B cell (primary cell): ENCODE measurements around the gene SLC22A2. TPM values are rescaled to one million over a fixed set of nuclear protein-coding genes. Genes with fewer than 3 reads are reported as not detected.

Experiments used
- ATAC-seq: fragments of 200-7000 bp; cut with Tn5 transposase; one replicate; pipeline ENCODE4 v1.10.0; 2021; ENCODE audit warnings: low read depth, mild to moderate bottlenecking, moderate number of reproducible peaks, moderate library complexity
- CTCF ChIA-PET: fragments of 350-600 bp; sonication (Branson Sonifier 250); formaldehyde crosslinking; loops from one replicate; lab custom pipeline; 2021; ENCODE audit warnings: antibody characterized with exemption, inconsistent platforms; lab: Charles Lee
- POLR2A ChIA-PET: fragments of 350-600 bp; sonication (Branson Sonifier 250); formaldehyde crosslinking; loops from one replicate; lab custom pipeline; 2021; ENCODE audit warnings: antibody characterized with exemption; lab: Charles Lee
- DNase-seq: peaks from one replicate; pipeline ENCODE4 v3.0.0; 2013
- H2AFZ ChIP-seq: 2 replicates; pipeline ENCODE4 v1.6.1; 2012; ENCODE audit warnings: mild to moderate bottlenecking, low read depth, low read length; ENCODE audit not compliant: insufficient read depth, poor library complexity, severe bottlenecking
- H3K27ac ChIP-seq, 2 donors: 1 replicate in 1 of 2; 2 replicates in 1 of 2; pipeline ENCODE4 v1.5.1; 2012 to 2013; ENCODE audit warnings: low read length in 2 of 2, mild to moderate bottlenecking in 2 of 2, moderate library complexity in 1 of 2
- H3K27me3 ChIP-seq, 4 experiments: fragments of 200-600 bp in 1 of 4; sonication (generic) in 1 of 4; replicated peaks in 1 of 4; 1 replicate in 2 of 4; 2 replicates in 2 of 4; pipeline versions ENCODE4 v1.6.1 to v1.7.0; 2013 to 2016; ENCODE audit warnings: low read length in 3 of 4, mild to moderate bottlenecking in 2 of 4, mixed read lengths in 1 of 4, moderate library complexity in 1 of 4; ENCODE audit not compliant: insufficient read depth in 4 of 4, control insufficient read depth in 3 of 4; ENCODE audit errors: control extremely low read depth in 1 of 4
- H3K36me3 ChIP-seq, 2 experiments: replicated peaks in 1 of 2; 1 replicate in 1 of 2; 2 replicates in 1 of 2; pipeline versions ENCODE4 v1.6.1 to v1.7.1; 2013; ENCODE audit warnings: low read length in 1 of 2; ENCODE audit not compliant: insufficient read depth in 2 of 2, control insufficient read depth in 1 of 2; ENCODE audit errors: control extremely low read depth in 1 of 2, extremely low read depth in 1 of 2
- H3K4me1 ChIP-seq, 2 donors: fragments of 200-600 bp in 1 of 2; sonication (generic) in 1 of 2; 1 replicate in 1 of 2; 2 replicates in 1 of 2; pipeline versions ENCODE4 v1.5.1 to v1.6.1; 2013 to 2017; ENCODE audit warnings: low read length in 2 of 2; ENCODE audit not compliant: control insufficient read depth in 2 of 2, insufficient read depth in 2 of 2
- H3K4me2 ChIP-seq: replicated peaks from 2 replicates; pipeline ENCODE3; 2012; ENCODE audit warnings: mild to moderate bottlenecking, low read depth, low read length; ENCODE audit not compliant: poor library complexity, severe bottlenecking
- H3K4me3 ChIP-seq, 5 experiments: fragments of 200-600 bp in 1 of 5; sonication (generic) in 1 of 5; 1 replicate in 3 of 5; 2 replicates in 2 of 5; pipeline versions ENCODE4 v1.5.1 to v1.7.0; 2011 to 2016; ENCODE audit warnings: low read length in 4 of 5, mild to moderate bottlenecking in 4 of 5, low read depth in 2 of 5, control low read depth in 1 of 5, moderate library complexity in 1 of 5; ENCODE audit not compliant: insufficient read depth in 1 of 5; ENCODE audit errors: control extremely low read depth in 1 of 5, extremely low read depth in 1 of 5
- H3K79me2 ChIP-seq: fragments of 200-600 bp; sonication (generic); one replicate; pipeline ENCODE4 v1.6.0; 2016; ENCODE audit warnings: low read length; ENCODE audit not compliant: control insufficient read depth, insufficient read depth
- H3K9ac ChIP-seq: fragments of 200-600 bp; sonication (generic); 2 replicates; pipeline ENCODE4 v1.6.1; 2017; ENCODE audit warnings: mild to moderate bottlenecking, low read length, moderate library complexity
- H3K9me3 ChIP-seq, 3 donors: one replicate each; pipeline versions ENCODE4 v1.6.1 to v1.7.1; 2013; ENCODE audit warnings: low read length in 2 of 3; ENCODE audit not compliant: control insufficient read depth in 2 of 3, insufficient read depth in 1 of 3; ENCODE audit errors: control extremely low read depth in 1 of 3
- H4K20me1 ChIP-seq: 2 replicates; pipeline ENCODE4 v1.6.0; 2012; ENCODE audit warnings: mild to moderate bottlenecking, low read length; ENCODE audit not compliant: insufficient read depth, control insufficient read depth, poor library complexity, severe bottlenecking
- H3K27ac Mint-ChIP-seq: one replicate; pipeline ENCODE4 v1.8.0; 2021; ENCODE audit warnings: mixed read lengths
- H3K27me3 Mint-ChIP-seq: one replicate; pipeline ENCODE4 v1.8.0; 2021; ENCODE audit warnings: mixed read lengths
- H3K4me1 Mint-ChIP-seq: one replicate; pipeline ENCODE4 v1.8.0; 2021; ENCODE audit warnings: mixed read lengths
- H3K4me3 Mint-ChIP-seq: one replicate; pipeline ENCODE4 v1.8.0; 2021; ENCODE audit warnings: mixed read lengths
- H3K9me3 Mint-ChIP-seq: one replicate; pipeline ENCODE4 v1.8.0; 2022; ENCODE audit warnings: mixed read lengths; ENCODE audit not compliant: insufficient read depth
- EZH2 ChIP-seq: IDR thresholded peaks from 2 replicates; pipeline ENCODE4 v1.6.1; 2012; ENCODE audit warnings: borderline replicate concordance, low read depth, mild to moderate bottlenecking, moderate library complexity, low read length; ENCODE audit not compliant: insufficient read depth, poor library complexity, severe bottlenecking
- WGBS: methylation state at CpG from one replicate; pipeline ENCODE4 v1.1.5; 2013; ENCODE audit warnings: missing lambda C conversion rate; ENCODE audit not compliant: insufficient coverage; 5-methylcytosine and 5-hydroxymethylcytosine counted together
- intact Hi-C: fragments of 100-400 bp; cut with micrococcal nuclease; formaldehyde crosslinking; loops from one replicate; pipeline ENCODE4 v1.10.0; 2022
- polyA plus RNA-seq: library from polyadenylated mRNA; depleted of rRNA; stranded (reverse); fragments of >200 nt; gene quantifications from 2 replicates; pipeline ENCODE4 v1.2.3, GENCODE V29; 2012
- total RNA-seq, 2 donors: library from RNA; stranded (reverse); fragments of 120-200 nt in 1 of 2; gene quantifications; 1 replicate in 1 of 2; 2 replicates in 1 of 2; pipeline versions ENCODE4 v1.2.3 to v1.2.4, GENCODE V29; 2013 to 2022
- TF ChIP-seq, protein P1 (sequence below): fragments of 200-600 bp; IDR thresholded peaks from one replicate; pipeline ENCODE4 v1.8.0; 2022; ENCODE audit warnings: antibody characterized with exemption, mild to moderate bottlenecking

The SLC22A2 gene
- total and polyA plus RNA-seq, 2 donors (not counting 1 experiment from before 2014, with no cell fraction given) = not detected

DNA sequence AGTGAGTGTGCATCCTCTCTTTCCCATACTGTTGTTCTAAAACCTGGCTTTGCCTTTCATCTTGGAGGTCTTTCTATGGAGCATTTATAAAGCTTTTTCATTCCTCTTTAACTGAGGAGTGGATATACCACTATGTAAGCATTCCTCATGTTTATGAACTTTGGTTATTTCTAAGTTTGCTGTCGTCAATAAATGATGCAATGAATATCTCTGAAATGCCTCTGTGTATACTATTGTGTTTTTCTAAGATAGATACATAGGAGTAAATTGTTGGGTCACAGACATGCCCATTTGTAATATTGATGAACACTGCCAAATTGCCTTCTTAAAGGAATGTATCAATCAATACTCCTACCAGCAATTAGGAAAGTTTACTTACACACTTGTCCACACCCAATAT lies 53.9 kb downstream of the SLC22A2 start:
- Mint-ChIP-seq H3K27ac (no peak overlapping the region), H3K4me1 (no peaks in the 10 kb centered on the region), H3K27me3 (peaks cover 18% of the 10 kb centered on the region), H3K9me3 (peaks cover 9% of the 10 kb centered on the region), H3K4me3 (no peak overlapping the region)
- Histone ChIP-seq H3K4me2 (no peak overlapping the region), H3K36me3 (no peaks in the 10 kb centered on the region), H2AFZ (no peak overlapping the region), H3K4me3 (no peak overlapping the region), H3K27ac (no peak overlapping the region), H3K9me3 (peaks cover 0 to 11% (median 4%) of the 10 kb centered on the region in 3 donors), H3K79me2 (no peaks in the 10 kb centered on the region), H3K9ac (no peak overlapping the region), H3K4me1 (no peaks in the 10 kb centered on the region), H4K20me1 (no peaks in the 10 kb centered on the region), H3K27me3 (no peaks in the 10 kb centered on the region)
- DNase-seq (no peak), ATAC-seq (no peak)
- ChIA-PET CTCF (no interaction called here), POLR2A (interaction anchor here (0.7 kb wide), 1 partner anchor 163 kb away, joined by 6 read pairs; no protein-coding TSS in a partner anchor)
- intact Hi-C loops = no loop called here
- no CpG with 5 or more reads among the region's 1 CpG for WGBS
- no peak for TF ChIP-seq EZH2
- TF ChIP-seq, protein P1, sequence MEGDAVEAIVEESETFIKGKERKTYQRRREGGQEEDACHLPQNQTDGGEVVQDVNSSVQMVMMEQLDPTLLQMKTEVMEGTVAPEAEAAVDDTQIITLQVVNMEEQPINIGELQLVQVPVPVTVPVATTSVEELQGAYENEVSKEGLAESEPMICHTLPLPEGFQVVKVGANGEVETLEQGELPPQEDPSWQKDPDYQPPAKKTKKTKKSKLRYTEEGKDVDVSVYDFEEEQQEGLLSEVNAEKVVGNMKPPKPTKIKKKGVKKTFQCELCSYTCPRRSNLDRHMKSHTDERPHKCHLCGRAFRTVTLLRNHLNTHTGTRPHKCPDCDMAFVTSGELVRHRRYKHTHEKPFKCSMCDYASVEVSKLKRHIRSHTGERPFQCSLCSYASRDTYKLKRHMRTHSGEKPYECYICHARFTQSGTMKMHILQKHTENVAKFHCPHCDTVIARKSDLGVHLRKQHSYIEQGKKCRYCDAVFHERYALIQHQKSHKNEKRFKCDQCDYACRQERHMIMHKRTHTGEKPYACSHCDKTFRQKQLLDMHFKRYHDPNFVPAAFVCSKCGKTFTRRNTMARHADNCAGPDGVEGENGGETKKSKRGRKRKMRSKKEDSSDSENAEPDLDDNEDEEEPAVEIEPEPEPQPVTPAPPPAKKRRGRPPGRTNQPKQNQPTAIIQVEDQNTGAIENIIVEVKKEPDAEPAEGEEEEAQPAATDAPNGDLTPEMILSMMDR = no peak

DNA sequence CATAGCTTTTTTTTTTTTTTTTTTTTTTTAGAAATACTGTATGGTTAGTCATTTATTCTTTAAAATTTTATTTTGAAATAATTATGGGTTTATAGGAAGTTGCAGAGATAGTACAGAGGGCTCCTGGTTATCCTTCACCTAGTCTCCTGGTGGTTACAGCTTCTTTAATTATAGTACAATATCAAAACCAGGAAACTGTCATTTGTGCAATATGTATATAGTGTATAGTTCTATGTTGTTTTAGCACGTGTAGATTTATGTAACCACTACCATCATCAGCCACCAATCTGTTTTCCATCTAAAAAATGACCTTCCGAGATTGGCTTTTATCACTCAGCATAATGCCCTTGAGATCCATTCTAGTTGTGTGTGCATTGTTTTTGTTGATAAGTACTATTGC lies 54.7 kb downstream of the SLC22A2 start:
- Histone ChIP-seq H3K9ac (no peak overlapping the region), H3K79me2 (no peaks in the 10 kb centered on the region), H3K4me1 (no peaks in the 10 kb centered on the region), H3K9me3 (peaks cover 0 to 11% (median 4%) of the 10 kb centered on the region in 3 donors), H3K27ac (no peak overlapping the region), H3K27me3 (no peaks in the 10 kb centered on the region), H3K4me2 (no peak overlapping the region), H3K36me3 (no peaks in the 10 kb centered on the region), H3K4me3 (no peak overlapping the region), H2AFZ (no peak overlapping the region), H4K20me1 (no peaks in the 10 kb centered on the region)
- no peaks in the 10 kb centered on the region for H3K4me1 Mint-ChIP-seq
- intact Hi-C loops = no loop called here
- WGBS = no CpG with 5 or more reads among the region's 2 CpGs
- TF ChIP-seq, protein P1 = no peak
- no peak for TF ChIP-seq EZH2
- H3K9me3 Mint-ChIP-seq = peaks cover 9% of the 10 kb centered on the region
- peaks cover 18% of the 10 kb centered on the region for H3K27me3 Mint-ChIP-seq
- ChIA-PET CTCF (interaction anchor here (0.6 kb wide), 1 partner anchor 23 kb away, joined by 3 read pairs; no protein-coding TSS in a partner anchor), POLR2A (no interaction called here)
- H3K4me3 Mint-ChIP-seq = no peak overlapping the region
- H3K27ac Mint-ChIP-seq = no peak overlapping the region
- DNase-seq (no peak), ATAC-seq (no peak)
